ENCODE results near the gene DAO.

- TF ChIP-seq, protein P1, sequence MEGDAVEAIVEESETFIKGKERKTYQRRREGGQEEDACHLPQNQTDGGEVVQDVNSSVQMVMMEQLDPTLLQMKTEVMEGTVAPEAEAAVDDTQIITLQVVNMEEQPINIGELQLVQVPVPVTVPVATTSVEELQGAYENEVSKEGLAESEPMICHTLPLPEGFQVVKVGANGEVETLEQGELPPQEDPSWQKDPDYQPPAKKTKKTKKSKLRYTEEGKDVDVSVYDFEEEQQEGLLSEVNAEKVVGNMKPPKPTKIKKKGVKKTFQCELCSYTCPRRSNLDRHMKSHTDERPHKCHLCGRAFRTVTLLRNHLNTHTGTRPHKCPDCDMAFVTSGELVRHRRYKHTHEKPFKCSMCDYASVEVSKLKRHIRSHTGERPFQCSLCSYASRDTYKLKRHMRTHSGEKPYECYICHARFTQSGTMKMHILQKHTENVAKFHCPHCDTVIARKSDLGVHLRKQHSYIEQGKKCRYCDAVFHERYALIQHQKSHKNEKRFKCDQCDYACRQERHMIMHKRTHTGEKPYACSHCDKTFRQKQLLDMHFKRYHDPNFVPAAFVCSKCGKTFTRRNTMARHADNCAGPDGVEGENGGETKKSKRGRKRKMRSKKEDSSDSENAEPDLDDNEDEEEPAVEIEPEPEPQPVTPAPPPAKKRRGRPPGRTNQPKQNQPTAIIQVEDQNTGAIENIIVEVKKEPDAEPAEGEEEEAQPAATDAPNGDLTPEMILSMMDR (conservative IDR thresholded peaks at IDR 0.05; ENCODE audit: low read depth, low read length) = no peak
- no peak for TF ChIP-seq SMC3 (IDR thresholded peaks at IDR 0.05; ENCODE audit: low read depth, low read length)
- no peak for TF ChIP-seq CEBPB (IDR thresholded peaks at IDR 0.05; ENCODE audit: low read depth, low read length)
- no peak for TF ChIP-seq FOS (IDR thresholded peaks at IDR 0.05; ENCODE audit: low read depth, low read length)
- TF ChIP-seq, protein P2, sequence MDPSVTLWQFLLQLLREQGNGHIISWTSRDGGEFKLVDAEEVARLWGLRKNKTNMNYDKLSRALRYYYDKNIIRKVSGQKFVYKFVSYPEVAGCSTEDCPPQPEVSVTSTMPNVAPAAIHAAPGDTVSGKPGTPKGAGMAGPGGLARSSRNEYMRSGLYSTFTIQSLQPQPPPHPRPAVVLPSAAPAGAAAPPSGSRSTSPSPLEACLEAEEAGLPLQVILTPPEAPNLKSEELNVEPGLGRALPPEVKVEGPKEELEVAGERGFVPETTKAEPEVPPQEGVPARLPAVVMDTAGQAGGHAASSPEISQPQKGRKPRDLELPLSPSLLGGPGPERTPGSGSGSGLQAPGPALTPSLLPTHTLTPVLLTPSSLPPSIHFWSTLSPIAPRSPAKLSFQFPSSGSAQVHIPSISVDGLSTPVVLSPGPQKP (IDR thresholded peaks at IDR 0.05; ENCODE audit: borderline replicate concordance, low read depth, low read length) = no peak
- no peak for TF ChIP-seq POLR2A (IDR thresholded peaks at IDR 0.05; ENCODE audit: low read depth, low read length)
- TF ChIP-seq RFX5 (IDR thresholded peaks at IDR 0.05; ENCODE audit: low read depth, low read length) = no peak
- no peak for TF ChIP-seq USF2 (IDR thresholded peaks at IDR 0.05; ENCODE audit: low read depth, low read length)
- no peak for TF ChIP-seq RAD21 (IDR thresholded peaks at IDR 0.05; ENCODE audit: low read length)
- no peak for TF ChIP-seq MAZ (IDR thresholded peaks at IDR 0.05; ENCODE audit: borderline replicate concordance, low read depth, low read length)
- TF ChIP-seq CHD1 (IDR thresholded peaks at IDR 0.05; ENCODE audit: low read depth, low read length) = no peak
Observed at GRCh38 chr12:108899145-108899544, 19.3 kb downstream of the DAO start.

Data from IMR-90 (cell line).